ENCODE data around the gene UHRF2.

GRCh38 chr9:6428940-6429889 is 16.2 kb downstream of the UHRF2 start:
- TF ChIP-seq MYC (IDR thresholded peaks at IDR 0.05; ENCODE audit: low read depth, low read length) = no peak
- no peak for TF ChIP-seq POLR2AphosphoS5 (IDR thresholded peaks at IDR 0.05; ENCODE audit: insufficient read depth, low read depth, low read length)
- TF ChIP-seq, protein P1, sequence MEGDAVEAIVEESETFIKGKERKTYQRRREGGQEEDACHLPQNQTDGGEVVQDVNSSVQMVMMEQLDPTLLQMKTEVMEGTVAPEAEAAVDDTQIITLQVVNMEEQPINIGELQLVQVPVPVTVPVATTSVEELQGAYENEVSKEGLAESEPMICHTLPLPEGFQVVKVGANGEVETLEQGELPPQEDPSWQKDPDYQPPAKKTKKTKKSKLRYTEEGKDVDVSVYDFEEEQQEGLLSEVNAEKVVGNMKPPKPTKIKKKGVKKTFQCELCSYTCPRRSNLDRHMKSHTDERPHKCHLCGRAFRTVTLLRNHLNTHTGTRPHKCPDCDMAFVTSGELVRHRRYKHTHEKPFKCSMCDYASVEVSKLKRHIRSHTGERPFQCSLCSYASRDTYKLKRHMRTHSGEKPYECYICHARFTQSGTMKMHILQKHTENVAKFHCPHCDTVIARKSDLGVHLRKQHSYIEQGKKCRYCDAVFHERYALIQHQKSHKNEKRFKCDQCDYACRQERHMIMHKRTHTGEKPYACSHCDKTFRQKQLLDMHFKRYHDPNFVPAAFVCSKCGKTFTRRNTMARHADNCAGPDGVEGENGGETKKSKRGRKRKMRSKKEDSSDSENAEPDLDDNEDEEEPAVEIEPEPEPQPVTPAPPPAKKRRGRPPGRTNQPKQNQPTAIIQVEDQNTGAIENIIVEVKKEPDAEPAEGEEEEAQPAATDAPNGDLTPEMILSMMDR (IDR thresholded peaks at IDR 0.05; ENCODE audit: extremely low read depth in 1 of 2, insufficient read depth in 1 of 2, low read depth in 1 of 2, low read length in 2 of 2) = no peak
- no peak for TF ChIP-seq POLR2A (IDR thresholded peaks at IDR 0.05; ENCODE audit: low read depth, low read length)
- TF ChIP-seq MAX (IDR thresholded peaks at IDR 0.05; ENCODE audit: insufficient read depth, insufficient read length) = no peak
- no peak for TF ChIP-seq EZH2 (IDR thresholded peaks at IDR 0.05; ENCODE audit: borderline replicate concordance, low read depth, low read length, severe bottlenecking)
- TF ChIP-seq FOS (IDR thresholded peaks at IDR 0.05; ENCODE audit: borderline replicate concordance, insufficient read depth, low read length) = no peak
- no peak for TF ChIP-seq JUN (IDR thresholded peaks at IDR 0.05; ENCODE audit: borderline replicate concordance, insufficient read depth, insufficient read length, low read depth)
